Subcutaneous adipose tissue (tissue), 4 donors: ENCODE results near the gene AP3D1. TPM values are rescaled to one million over a fixed set of nuclear protein-coding genes. Genes with fewer than 3 reads are reported as not detected.

Source experiments
- CTCF ChIP-seq: fragments of 450-650 bp; IDR thresholded peaks from one replicate; pipeline ENCODE4 v1.5.1; 2016; ENCODE audit warnings: low read depth, mild to moderate bottlenecking, control low read depth, antibody characterized with exemption, moderate library complexity
- total RNA-seq, 4 donors: library from RNA; depleted of rRNA; stranded (reverse); fragments of >200 nt; gene quantifications; one replicate each; pipeline ENCODE4 v1.1.0, GENCODE V29; 2016

AP3D1 gene
- total RNA-seq, 4 donors from 2014 or later = 46.6 to 94.0 (median 57.5) TPM

GRCh38 chr19:2179095-2179494 is 27.7 kb upstream of the AP3D1 start:
- TF ChIP-seq CTCF = no peak

GRCh38 chr19:2176337-2176994 is 25.1 kb upstream of the AP3D1 start:
- no peak for TF ChIP-seq CTCF

GRCh38 chr19:2175742-2176141 is 24.4 kb upstream of the AP3D1 start:
- no peak for TF ChIP-seq CTCF

- no peak for TF ChIP-seq CTCF
These were observed 22.6 kb upstream of the AP3D1 start for GRCh38 chr19:2173767-2174577.

DNA sequence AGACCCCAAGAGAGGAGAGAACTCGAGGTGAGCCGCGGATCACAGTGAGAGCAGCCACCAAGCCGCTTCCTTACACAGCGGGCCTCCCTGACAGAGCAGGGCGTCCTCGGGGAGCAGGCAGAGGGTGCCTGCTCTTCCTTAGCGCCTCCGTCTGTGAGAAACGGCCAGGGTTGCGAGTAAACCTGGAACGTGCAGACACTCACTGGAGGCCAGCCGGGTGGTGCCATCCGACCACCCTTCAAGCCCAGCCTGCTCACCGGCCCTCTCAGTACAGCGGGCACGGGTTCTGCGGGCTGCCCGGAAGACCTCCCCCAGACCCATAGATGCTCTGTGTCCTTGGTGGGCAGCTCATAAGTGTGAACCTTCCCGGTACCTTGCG is 22.0 kb upstream of the AP3D1 start:
- no peak for TF ChIP-seq CTCF

- no peak for TF ChIP-seq CTCF
These were observed 20.2 kb upstream of the AP3D1 start for GRCh38 chr19:2171349-2172145.

- TF ChIP-seq CTCF = no peak
These were observed 19.6 kb upstream of the AP3D1 start for GRCh38 chr19:2170987-2171348.
